T-helper 1 cell treated with Interleukin-12 subunit alpha and Interleukin-12 subunit beta and Interleukin-4 antibody, amounts not matched to agents 30 ng/mL and 1 ng/mL, for 36 hours (primary cell): ENCODE results near the gene METTL24. TPM values are rescaled to one million over a fixed set of nuclear protein-coding genes. Genes with fewer than 3 reads are reported as not detected.
"Not testable (repeated sequence)": the region's sequence is repeated elsewhere in the genome, so short reads cannot be mapped to it uniquely, and the experiment has no call there.

Experiments
- intact Hi-C: fragments of 100-400 bp; cut with micrococcal nuclease; formaldehyde crosslinking; loops from one replicate; pipeline ENCODE4 v1.15.1; 2024
- total RNA-seq: library from RNA; stranded (reverse); gene quantifications from 2 replicates; pipeline ENCODE4 v1.2.3, GENCODE V29; 2022

METTL24 gene
- total RNA-seq, 1 donor from 2014 or later: not detected

DNA sequence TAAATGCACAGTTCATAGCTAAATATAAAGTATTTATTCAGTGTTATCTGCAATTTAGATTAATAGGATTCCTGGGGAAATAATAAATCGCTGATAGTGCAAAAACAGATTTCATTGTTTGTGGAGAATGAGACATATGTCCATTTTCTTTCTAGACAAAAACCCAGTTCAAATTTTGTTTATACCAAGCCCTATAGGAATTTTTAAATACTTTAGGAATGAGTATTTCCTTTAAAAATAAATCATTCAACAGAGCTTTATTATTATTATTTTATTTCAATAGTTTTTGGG, 86.5 kb downstream of the METTL24 start:
- intact Hi-C loops: no loop called here

DNA sequence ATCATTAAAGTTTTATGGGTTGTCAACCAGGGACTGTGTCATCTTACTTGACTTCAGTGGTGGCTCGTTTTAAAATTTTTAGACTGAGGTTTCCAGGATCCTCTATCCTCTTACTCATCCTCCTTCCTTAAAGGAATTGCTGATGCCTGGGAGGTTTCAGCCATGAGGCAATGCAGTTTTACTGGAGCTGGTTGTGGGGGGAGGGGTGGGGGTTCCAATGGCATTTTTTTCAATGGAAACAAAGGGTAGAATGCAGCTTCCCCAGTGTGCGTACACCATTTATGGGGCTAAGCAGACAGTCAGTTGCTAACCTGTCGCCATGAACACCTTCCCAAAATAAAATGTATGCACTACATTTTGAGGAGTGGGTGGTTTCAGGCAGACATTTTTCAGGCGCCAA, 88.0 kb downstream of the METTL24 start:
- intact Hi-C loops: no loop called here

DNA sequence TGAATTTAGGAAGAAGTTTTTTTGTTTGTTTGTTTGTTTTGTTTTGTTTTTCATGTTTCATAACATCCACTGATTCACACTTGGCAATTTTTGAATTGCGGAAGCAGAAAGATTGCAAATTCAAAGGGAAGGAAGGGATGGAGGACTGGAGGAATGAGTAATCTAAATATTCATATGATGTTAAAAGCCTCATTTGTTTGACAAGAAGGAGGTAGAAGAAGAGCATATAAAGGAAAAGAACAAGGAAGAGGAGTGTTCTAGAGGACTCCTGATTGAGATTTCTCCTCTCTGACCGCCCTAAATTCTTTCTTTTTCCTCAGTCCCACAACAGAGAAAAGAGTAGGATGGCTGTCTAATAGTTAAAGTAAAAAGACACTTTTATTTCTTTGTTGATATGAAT, 88.5 kb downstream of the METTL24 start:
- intact Hi-C loops: no loop called here

DNA sequence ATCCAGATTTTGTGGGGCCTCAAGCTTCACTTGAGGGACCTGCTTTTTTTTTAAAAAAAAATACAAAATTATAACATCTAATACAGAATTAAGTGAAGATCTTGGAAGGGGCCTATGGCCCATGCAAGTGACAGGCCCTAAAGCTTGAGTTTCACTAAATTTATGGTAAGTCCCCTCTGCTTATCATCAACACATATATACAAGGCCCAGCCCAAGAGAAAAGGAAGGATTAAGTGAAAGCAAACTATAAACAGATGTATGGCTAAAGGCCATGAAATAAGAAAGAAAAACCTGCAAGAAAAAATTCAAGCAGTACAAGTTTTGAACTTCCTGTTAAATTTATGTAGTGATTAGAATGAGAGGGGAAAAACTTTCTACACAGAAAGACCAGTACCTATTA, 91.2 kb downstream of the METTL24 start:
- intact Hi-C loops: no loop called here

DNA sequence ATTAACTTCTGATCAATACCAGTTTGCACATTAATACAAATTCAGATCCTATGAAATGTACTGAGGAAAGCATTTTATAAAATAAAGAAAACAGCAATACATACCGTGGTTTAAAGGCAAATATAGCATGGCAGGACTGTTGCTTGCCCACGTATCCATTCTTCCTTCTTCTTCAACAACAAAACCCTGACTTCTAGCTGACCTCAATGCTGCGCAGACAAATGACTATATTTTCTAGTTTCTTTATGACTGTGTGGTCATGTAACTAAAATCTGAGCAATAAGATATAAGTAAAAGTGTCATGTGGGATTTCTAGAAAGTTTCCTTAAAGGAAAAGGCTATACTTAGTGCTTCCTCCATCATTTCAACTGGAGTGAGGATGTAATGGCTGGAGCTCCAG, 92.9 kb downstream of the METTL24 start:
- intact Hi-C loops: no loop called here

DNA sequence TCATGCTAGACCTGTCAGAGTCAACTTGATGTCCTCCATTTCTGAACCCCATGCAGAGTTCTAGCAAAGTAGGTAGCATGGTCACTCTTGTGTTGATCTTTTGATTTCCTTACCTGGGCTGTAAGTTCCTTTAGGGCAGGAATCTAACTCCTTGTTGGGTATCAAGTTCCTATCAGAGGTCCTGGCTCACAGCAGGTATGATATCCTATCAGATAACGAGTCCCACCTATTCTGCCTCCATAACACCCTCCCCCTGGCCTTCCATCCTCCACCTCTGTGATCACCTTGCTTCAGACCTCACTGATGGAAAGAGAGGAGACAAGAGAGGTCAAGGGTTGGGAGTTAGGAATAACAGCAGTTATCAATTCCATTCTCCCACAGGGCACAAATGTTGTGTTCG, 101.8 kb downstream of the METTL24 start:
- intact Hi-C loops: no loop called here

DNA sequence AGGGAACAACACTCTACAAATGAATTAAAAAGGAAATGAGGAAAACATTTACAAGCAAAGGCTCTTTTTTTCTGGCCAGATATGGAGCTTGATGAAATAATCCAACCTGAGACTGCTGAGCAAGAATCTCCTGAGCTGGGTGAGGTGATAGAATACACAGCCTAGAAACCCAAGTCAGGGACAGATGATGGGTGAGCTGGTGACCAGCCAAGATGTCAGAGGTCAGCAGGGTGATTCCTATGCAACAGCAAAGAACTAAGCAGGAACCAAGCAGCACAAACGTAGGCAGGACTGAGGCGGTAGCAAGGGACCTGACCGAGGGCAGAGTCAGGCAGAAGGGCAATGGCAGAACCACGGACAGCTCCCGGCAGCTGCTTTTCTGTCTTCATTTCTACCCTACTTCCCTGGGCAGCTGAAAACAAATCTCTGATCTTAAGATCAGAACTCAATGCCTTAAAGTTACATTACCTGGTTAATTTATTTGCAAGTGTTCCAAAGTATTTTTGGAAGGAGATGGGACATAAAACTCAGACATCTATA, 102.9 kb downstream of the METTL24 start:
- intact Hi-C loops: no loop called here

DNA sequence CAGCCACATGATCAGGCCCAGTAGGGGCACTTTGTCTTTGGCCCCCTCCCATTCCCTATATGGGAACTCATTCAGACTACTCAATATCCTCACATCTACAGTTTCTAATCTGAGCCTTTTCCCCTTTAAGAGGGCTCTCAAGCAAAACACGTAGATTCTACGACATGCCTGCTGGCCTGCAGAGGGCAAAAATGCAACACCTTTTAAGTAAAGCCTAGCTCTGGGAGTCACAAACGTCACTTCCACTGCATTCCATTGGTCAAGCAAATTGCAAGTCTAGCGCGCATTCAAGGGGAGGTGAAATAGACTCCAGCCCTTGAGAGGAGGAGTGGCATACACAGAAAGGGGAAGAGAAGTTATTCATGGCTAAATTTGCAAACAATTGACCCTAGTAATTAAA, 107.3 kb downstream of the METTL24 start:
- intact Hi-C loops: no loop called here

DNA sequence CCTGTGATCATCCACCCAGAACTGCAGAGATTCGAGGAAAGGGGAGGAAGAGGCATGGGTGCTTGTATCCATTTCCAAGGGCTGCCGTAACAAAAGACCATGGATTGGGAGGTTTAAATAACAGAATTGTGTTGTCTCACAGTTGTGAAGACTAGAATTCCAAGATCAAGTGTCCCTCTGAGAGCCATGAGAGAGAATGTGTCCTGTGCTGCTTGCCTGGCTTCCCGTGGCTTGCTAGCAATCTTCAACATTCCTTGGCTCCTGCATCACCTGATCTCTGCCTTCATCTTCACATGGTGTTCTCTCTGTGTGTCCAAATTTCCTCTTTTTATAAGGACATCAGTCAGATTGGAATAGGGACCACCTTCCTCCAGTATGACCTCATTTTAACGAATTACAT, 108.1 kb downstream of the METTL24 start:
- intact Hi-C loops: no loop called here

DNA sequence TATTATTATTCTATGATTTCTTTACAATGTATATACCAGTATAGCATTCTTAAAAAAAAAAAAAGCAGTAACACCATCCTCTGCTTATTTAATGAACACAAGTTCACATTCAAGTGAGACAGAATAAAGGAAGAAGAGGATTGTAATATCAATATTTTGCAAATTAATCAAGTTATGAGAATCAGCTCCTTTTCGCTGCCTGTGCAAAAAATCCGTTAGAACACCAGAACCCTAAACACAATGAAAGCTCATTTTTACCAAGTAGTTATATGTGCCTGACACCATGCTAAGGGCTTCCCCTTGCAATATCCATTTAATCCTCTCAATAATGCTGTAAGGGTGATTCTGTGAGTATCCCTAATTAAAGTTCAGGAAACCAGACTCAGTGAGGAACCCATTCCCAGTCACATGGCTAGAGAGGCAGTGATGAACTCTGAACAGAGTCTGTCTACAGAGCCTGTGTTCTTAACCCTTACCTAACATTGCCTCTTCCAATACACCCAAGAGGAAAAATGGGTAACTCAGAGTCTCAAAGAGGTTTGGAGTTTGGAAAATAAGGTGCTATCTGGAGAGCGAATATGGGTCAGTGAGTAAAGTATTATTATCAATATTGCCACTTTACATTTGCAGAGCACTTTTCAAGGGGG, 111.1 kb downstream of the METTL24 start:
- intact Hi-C loops: no loop called here

DNA sequence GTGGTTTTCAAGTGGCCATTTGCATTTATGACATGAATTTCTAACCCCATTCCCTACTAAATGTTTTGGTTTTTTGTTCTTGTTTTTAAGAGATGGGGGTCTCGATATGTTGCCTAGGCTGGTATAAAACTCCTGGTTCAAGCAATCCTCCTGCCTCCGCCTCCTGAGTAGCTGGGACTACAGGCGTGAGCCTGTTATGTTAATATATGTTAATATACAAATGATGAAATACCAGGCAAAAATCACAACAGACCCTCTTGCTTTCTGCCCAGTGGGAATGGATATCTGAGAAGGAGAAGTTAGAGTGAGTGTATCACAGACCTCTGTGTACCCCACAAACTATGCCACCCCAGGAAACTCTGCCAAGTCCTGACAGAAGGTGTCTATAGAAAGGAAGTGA, 111.8 kb downstream of the METTL24 start:
- intact Hi-C loops: no loop called here

DNA sequence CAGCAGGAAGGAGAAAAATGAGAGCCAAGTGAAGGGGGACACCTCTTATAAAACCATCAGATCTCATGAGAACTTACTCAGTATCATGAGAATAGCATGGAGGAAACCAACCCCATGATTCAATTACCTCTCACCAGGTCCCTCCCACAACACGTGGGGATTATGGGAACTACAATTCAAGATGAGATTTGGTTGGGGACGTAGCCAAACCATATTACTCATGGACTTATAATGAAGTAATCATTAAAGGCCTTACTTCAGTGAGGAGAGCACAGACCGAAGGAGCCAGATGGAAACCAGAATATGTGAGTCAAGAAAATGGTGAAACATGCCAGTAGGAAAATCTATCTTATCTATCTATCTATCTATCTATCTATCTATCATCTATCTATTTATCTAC, 113.5 kb downstream of the METTL24 start:
- intact Hi-C loops: not testable (repeated sequence)

DNA sequence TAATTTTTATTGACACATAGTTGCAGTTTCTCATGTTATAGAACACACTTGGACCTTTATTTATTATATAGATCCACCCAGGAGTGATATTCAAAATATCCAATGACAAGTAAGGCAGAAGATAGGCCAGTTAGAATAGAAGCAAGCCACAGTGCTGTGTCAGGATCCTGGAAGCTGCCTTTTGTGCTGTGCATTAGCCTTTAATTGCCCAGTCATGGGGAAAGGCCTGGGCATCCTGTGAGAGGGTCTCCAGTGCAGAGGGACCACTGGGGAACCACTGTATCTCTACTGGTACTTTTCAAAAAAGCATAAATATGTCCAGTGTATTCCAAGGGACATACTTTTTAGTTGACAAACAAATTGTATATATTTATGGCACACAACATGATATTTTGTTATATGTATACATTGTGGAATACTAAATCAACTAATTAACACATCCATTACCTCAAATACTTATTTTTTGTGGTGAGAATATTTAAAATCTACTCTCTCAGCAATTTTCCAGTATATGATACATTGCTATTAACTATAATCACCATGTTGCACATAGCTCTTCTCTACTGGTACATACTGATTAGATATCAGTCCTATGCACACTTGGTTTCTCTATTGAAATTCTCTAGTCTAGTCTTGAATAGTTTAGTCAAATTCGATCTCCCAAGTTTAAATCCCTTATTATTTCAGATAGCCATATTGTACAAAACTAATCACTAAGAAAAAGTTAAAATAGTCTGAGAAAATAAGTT, 118.4 kb downstream of the METTL24 start:
- intact Hi-C loops: no loop called here

DNA sequence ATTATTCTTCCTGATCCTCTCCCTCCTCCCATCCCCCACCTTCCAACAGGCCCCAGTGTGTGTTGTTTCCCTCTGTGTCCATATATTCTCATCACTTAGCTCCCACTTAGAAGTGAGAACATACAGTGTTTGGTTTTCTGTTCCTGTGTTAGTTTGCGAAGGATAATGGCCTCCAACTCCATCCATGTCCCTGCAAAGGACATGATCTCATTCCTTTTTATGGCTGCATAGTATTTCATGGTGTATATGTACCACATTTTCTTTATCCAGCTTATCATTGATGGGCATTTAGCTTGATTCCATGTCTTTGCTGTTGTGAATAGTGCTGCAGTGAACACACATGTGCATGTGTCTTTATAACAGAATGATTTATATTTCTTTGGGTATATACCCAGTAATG, 122.1 kb downstream of the METTL24 start:
- intact Hi-C loops: not testable (repeated sequence)

DNA sequence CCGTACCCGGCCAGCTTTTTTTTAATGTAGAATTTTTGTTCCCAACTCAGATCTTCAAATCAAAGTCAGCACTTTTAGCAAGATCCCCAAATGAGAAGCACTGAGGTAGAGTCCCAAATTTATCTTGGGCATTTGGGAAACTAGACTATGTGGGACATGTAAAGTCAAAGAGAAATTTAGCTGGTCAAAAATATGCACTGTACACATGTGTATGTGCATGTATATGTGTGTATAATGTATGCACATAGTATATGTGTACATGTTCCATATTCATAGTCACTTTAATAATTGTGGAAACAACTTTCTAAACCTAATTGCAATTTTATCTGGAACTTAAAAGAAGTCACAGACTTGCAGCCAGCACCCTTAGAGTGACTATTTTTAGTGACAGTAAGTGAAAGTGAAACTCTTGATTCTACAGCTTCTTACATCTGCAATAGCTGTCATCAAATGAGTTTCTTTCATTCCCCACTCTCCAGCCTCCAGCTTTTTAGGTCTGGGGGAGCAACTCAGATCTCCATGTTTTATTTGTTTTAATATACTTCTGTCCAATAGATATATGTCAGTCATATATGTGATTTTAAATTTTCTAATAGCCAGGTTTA, 124.3 kb downstream of the METTL24 start:
- intact Hi-C loops: loop anchor here (1.0 kb wide), 1 partner anchor 54 kb away; the partner anchor contains the start of gene CDC40

DNA sequence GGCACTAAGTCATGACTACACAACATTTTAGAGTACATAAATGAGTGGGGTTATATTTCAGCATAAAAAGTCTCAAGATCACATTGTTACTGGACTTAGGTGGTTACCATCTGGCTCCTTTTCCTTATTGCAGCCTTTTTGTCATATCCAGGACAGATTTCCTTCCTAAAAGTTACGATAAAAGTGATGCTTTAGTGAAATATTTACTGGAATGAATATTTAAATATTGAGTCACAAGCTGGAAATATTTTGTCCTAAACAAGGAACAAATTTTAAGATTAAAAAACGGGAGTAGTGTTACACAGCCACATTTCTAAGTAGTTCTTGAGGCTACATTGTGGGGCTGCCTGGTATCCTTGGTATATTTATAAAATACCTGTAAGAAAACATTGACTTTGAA, 125.7 kb downstream of the METTL24 start:
- intact Hi-C loops: no loop called here

DNA sequence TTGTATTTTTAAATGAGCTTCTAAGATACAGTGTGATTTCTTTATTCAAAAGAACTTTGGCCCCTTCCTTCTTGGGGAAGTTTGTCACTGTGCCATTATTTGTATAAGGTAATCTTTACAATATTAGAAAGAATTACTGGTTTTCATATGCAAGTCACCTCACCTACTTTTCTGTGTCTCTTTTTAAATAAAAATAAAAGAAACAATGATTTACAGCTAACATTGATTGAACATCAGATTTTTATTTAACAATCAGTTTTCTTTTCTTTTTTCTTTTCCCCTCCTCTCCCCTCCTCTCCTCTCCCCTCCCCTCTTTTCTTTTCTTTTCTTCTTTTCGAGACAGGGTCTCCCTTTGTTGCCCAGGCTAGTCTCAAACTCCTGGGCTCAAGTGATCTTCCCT, 131.9 kb downstream of the METTL24 start:
- intact Hi-C loops: no loop called here

DNA sequence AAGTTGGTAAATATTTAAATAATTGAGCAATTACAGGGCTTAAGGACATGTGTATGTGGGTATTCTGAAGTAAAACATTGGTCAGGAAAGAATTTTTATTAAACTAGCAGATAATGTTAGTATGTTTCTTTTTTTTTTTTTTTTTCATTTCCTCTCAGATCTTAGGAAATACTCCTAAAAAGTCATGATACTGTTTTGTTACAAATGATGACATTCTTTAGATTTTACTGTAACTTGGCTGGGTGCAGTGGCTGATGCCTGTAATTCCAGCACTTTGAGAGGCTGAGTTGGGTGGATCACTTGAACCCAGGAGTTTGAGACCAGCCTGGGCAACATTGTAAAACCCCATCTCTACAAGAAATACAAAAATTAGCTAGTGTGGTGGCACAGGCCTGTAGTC, 136.4 kb downstream of the METTL24 start:
- intact Hi-C loops: no loop called here

DNA sequence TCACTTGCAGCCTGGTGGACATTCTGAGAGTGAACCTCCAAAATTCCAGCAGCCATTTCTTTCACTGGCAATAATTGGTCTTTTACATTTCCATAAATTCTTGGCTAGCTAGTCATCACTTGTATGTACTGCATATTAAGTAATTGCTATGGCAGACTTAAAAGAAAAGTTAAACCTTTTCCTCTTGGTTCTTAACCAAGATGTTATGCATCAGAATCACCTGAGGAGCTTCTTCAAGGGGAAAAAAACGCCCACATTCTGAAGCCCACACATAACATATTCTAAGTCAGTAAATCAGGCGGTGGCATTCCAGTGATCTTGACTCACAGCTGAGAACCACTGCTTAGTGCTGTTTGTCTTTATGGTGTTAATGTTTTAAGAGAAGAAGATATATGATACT, 140.9 kb downstream of the METTL24 start:
- intact Hi-C loops: no loop called here

DNA sequence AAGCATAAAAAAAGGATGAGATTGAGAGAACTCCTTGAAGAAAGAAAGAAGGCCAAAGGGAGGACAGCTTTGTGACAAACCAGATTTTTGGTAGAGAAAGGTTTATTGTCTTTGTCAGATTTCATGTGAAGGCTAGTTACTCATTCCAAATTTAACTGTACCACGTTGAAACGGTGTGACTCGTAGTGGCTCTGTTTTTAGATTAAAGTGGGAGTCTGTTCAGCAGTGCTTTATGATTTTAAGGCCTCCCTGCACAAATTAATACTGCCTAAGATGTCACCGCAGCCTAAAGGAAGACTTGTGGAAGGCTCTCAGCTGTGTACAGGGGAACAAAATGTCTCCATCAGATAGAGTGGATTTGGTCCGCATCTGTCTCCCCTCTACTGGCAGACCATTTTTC, 142.0 kb downstream of the METTL24 start:
- intact Hi-C loops: no loop called here

DNA sequence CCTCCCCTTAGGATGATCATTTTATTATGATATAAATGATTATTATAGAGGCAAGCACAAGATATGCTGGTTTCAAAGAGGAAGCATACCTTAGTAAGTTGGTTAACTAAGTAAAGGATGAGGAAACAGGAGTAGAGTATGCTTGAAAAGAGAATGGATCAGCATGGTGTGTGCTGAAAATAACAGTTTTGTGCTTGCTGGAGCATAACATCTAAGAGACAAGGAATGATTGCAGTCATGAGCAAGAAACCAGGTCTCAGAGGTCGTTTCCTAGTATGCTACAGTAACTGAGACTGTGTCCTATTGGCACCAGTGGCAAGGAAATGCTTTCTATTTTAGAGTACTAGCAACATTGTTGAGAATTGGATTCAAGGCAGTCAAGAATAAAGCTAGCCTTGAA, 143.8 kb downstream of the METTL24 start:
- intact Hi-C loops: no loop called here

DNA sequence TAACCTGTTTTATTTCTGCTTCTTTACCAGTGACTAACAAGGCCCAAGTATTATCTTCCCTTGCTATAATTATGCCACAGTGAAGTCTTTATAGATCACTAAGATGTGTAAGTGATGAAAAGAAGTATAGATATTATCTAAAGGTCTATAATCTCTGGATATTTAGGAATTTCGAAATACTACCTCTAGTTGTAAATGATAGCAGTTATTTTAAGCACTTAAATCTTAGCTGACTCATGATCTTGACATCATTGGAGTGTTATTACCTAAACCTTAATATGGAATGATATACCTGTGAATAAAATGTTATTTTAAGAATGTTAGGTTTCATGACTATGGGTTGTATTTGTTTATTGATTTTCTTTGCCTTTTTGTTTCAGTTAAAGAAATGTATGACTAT, 146.4 kb downstream of the METTL24 start:
- intact Hi-C loops: no loop called here

DNA sequence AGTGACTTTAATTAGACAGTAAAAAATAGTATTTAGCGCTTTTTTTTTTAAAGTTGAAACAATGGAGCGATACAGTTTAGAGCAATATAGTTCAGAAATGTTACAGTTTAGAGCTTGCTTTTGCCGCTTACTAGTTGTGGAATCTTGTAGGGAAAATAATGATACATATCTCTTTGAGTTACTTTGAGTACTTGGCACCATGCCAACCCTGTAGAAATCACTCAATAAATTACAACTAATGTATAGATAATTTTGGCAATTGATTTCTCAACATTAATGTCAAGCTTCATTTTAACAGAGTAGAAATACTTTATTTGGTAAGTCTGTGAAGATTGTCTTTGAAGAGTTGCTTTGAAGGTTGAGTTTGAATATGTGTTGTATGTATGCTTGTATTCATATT, 150.5 kb downstream of the METTL24 start:
- intact Hi-C loops: no loop called here
